Astrocyte (in vitro differentiated cells and primary cell): ENCODE results near the gene NXN. TPM values are rescaled to one million over a fixed set of nuclear protein-coding genes. Genes with fewer than 3 reads are reported as not detected.
"Not testable (repeated sequence)": the region's sequence is repeated elsewhere in the genome, so short reads cannot be mapped to it uniquely, and the experiment has no call there.

Experiments
- DNase-seq: peaks from one replicate; pipeline ENCODE4 v3.0.0-alpha.2; 2010; ENCODE audit warnings: low read depth
- FAIRE-seq: peaks from 2 replicates; lab custom pipeline; 2011; peaks lifted over from hg19 to GRCh38; lab: Jason Lieb, UNC
- H2AFZ ChIP-seq: 2 replicates; pipeline ENCODE4 v1.6.0; 2012; ENCODE audit warnings: low read depth, low read length, inconsistent platforms
- H3K27ac ChIP-seq: 2 replicates; pipeline ENCODE4 v1.5.1; 2011; ENCODE audit warnings: low read depth, low read length, inconsistent platforms
- H3K27me3 ChIP-seq: 2 replicates; pipeline ENCODE4 v1.6.0; 2011; ENCODE audit warnings: low read length, inconsistent platforms; ENCODE audit not compliant: insufficient read depth
- H3K36me3 ChIP-seq: 2 replicates; pipeline ENCODE4 v1.5.1; 2011; ENCODE audit warnings: low read length, inconsistent platforms; ENCODE audit not compliant: insufficient read depth
- H3K4me1 ChIP-seq: 2 replicates; pipeline ENCODE4 v1.5.1; 2011; ENCODE audit warnings: low read length, inconsistent platforms; ENCODE audit not compliant: insufficient read depth
- H3K4me2 ChIP-seq: 2 replicates; pipeline ENCODE4 v1.6.0; 2012; ENCODE audit warnings: low read length, inconsistent platforms
- H3K4me3 ChIP-seq: 2 replicates; pipeline ENCODE4 v1.5.1; 2011; ENCODE audit warnings: low read depth, mild to moderate bottlenecking, low read length, inconsistent platforms; ENCODE audit not compliant: insufficient read depth
- H3K79me2 ChIP-seq: 2 replicates; pipeline ENCODE4 v1.6.0; 2012; ENCODE audit warnings: mild to moderate bottlenecking, low read length, inconsistent platforms; ENCODE audit not compliant: insufficient read depth
- H3K9ac ChIP-seq: 2 replicates; pipeline ENCODE4 v1.6.0; 2012; ENCODE audit warnings: mild to moderate bottlenecking, low read length, inconsistent platforms
- H3K9me3 ChIP-seq: 2 replicates; pipeline ENCODE4 v1.5.1; 2012; ENCODE audit warnings: low read depth, mild to moderate bottlenecking, low read length, inconsistent platforms; ENCODE audit not compliant: insufficient read depth
- H4K20me1 ChIP-seq: 2 replicates; pipeline ENCODE4 v1.6.0; 2012; ENCODE audit warnings: low read length, inconsistent platforms; ENCODE audit not compliant: insufficient read depth
- H3K27ac Mint-ChIP-seq: one replicate; pipeline ENCODE4 v1.8.0; 2021; ENCODE audit warnings: mild to moderate bottlenecking, mixed read lengths; ENCODE audit not compliant: unreplicated experiment
- H3K27me3 Mint-ChIP-seq: one replicate; pipeline ENCODE4 v1.8.0; 2021; ENCODE audit warnings: low read depth, mixed read lengths; ENCODE audit not compliant: unreplicated experiment
- H3K36me3 Mint-ChIP-seq: one replicate; pipeline ENCODE4 v1.8.0; 2021; ENCODE audit warnings: low read depth, mixed read lengths; ENCODE audit not compliant: unreplicated experiment
- H3K4me1 Mint-ChIP-seq: one replicate; pipeline ENCODE4 v1.8.0; 2021; ENCODE audit warnings: low read depth, mixed read lengths; ENCODE audit not compliant: unreplicated experiment
- H3K4me3 Mint-ChIP-seq: one replicate; pipeline ENCODE4 v1.8.0; 2021; ENCODE audit warnings: mild to moderate bottlenecking, moderate library complexity, mixed read lengths; ENCODE audit not compliant: unreplicated experiment
- H3K9me3 Mint-ChIP-seq: one replicate; pipeline ENCODE4 v1.8.0; 2021; ENCODE audit warnings: mild to moderate bottlenecking, mixed read lengths; ENCODE audit not compliant: unreplicated experiment
- EZH2 ChIP-seq: IDR thresholded peaks from 2 replicates; pipeline ENCODE4 v1.6.1; 2012; ENCODE audit warnings: mild to moderate bottlenecking, low read length, inconsistent platforms; ENCODE audit not compliant: insufficient read depth
- total RNA-seq: library from RNA; stranded (reverse); gene quantifications from 2 replicates; pipeline ENCODE4 v1.2.1, GENCODE V29; 2021
- TF ChIP-seq, protein P1 (sequence below): IDR thresholded peaks from 2 replicates; pipeline ENCODE4 v1.5.1; 2011; ENCODE audit warnings: low read depth, mild to moderate bottlenecking, inconsistent platforms, low read length, moderate library complexity; ENCODE audit not compliant: insufficient read depth

The NXN gene
- total RNA-seq, 1 donor from 2014 or later = 104 TPM

DNA sequence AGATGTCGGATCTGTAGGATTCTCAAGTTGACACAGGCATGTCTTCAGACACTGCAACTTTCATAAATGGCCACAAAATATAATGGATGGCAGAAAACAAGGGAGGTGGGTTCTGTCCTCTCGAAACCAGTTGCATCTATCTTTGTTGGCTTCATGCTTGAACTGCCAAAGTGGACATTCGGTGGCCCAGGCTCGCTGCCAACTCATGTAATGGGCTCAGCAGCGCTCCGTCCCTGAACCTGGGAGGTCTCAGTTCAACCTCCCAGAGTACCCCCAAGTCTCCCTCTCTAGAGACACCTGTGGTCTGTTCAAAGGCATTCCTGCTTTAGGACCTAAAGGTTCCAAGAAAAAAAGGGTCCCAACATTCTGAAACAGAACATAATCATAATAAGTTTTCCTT lies 71.9 kb downstream of the NXN start:
- Histone ChIP-seq H3K36me3 (no peaks in the 10 kb centered on the region), H3K79me2 (peaks cover 49% of the 10 kb centered on the region), H4K20me1 (peaks cover 8% of the 10 kb centered on the region)

DNA sequence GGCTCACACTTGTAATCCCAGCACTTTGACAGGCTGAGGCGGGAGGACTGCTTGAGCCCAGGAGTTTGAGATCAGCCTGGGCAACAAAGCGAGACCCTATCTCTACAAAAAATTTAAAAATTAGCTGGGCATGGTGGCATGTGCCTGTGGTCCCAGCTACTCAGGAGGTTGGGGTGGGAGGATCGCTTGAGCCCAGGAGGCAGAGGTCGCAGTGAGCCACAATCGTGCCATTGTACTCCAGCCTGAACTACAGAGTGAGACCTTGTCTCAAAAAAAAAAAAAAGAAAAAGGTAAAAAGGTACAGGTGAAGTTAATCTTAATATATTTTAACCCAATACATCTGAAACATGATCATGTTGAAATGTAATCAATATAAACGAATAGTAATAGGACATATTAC lies 73.9 kb downstream of the NXN start:
- not testable (repeated sequence) for DNase-seq, H3K9ac ChIP-seq, FAIRE-seq, H3K4me3 Mint-ChIP-seq, H3K4me2 ChIP-seq, H3K27ac ChIP-seq, H3K9me3 Mint-ChIP-seq, H2AFZ ChIP-seq, H3K27ac Mint-ChIP-seq, H3K27me3 Mint-ChIP-seq, H3K4me3 ChIP-seq, H3K9me3 ChIP-seq, H3K36me3 ChIP-seq, H3K27me3 ChIP-seq
- Histone ChIP-seq H3K4me1 (peaks cover 30% of the 10 kb centered on the region), H3K79me2 (peaks cover 52% of the 10 kb centered on the region), H4K20me1 (peaks cover 20% of the 10 kb centered on the region)
- Mint-ChIP-seq H3K36me3 (peaks cover 15% of the 10 kb centered on the region), H3K4me1 (peaks cover 44% of the 10 kb centered on the region)

More for the DNA sequence above, 71.9 kb downstream of the NXN start:
- Histone ChIP-seq H3K4me3 (no peak overlapping the region), H3K9me3 (no peaks in the 10 kb centered on the region), H3K4me2 (no peak overlapping the region), H3K27ac (no peak overlapping the region), H2AFZ (no peak overlapping the region), H3K27me3 (no peaks in the 10 kb centered on the region), H3K9ac (no peak overlapping the region), H3K4me1 (peaks cover 33% of the 10 kb centered on the region)
- H3K4me1 Mint-ChIP-seq = peaks cover 39% of the 10 kb centered on the region
- no peak for FAIRE-seq
- DNase-seq = no peak
- H3K9me3 Mint-ChIP-seq = no peaks in the 10 kb centered on the region
- TF ChIP-seq EZH2 = no peak
- TF ChIP-seq, protein P1, sequence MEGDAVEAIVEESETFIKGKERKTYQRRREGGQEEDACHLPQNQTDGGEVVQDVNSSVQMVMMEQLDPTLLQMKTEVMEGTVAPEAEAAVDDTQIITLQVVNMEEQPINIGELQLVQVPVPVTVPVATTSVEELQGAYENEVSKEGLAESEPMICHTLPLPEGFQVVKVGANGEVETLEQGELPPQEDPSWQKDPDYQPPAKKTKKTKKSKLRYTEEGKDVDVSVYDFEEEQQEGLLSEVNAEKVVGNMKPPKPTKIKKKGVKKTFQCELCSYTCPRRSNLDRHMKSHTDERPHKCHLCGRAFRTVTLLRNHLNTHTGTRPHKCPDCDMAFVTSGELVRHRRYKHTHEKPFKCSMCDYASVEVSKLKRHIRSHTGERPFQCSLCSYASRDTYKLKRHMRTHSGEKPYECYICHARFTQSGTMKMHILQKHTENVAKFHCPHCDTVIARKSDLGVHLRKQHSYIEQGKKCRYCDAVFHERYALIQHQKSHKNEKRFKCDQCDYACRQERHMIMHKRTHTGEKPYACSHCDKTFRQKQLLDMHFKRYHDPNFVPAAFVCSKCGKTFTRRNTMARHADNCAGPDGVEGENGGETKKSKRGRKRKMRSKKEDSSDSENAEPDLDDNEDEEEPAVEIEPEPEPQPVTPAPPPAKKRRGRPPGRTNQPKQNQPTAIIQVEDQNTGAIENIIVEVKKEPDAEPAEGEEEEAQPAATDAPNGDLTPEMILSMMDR = no peak
- H3K27me3 Mint-ChIP-seq = no peaks in the 10 kb centered on the region
- no peak overlapping the region for H3K4me3 Mint-ChIP-seq
- peaks cover 10% of the 10 kb centered on the region for H3K36me3 Mint-ChIP-seq
- no peak overlapping the region for H3K27ac Mint-ChIP-seq

DNA sequence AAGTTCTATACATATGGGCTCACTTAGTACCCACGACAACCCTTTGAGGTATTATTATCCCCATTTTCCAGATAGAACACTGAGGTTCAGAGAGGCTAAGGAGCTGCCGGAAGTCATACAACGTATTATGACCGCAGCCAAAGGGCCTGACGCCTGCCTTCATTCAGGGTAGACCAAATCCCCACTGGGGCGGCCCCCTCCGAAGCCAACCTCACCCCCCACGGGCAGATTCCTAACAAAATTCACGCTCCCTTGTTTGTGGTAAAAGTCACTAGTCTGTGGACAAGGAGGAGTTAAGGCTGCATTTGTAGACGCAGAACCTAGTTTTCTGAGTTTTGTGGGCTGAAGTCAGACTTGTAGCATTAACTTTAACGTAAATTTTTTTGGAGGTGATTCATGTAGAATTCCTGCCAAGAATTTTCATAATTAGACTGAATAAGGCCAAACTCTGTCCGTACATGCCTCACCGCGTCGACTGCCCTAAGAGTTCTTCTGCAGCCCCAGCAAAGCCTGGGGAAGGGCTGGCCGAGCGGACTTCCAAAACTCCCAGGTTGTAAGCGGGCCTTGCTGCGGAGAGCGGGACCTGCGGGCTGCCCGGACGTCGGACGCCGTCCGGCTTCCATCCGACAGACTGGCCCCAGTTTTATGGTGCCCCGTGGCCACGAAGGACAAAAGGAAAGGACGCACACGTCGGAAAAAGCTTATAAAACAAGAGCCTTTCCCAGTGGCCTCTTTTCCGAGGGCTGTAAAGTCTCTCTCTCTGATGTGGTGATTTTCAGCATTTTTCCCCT lies 75.7 kb downstream of the NXN start:
- Histone ChIP-seq H3K4me1 (peaks cover 19% of the 10 kb centered on the region), H3K36me3 (no peaks in the 10 kb centered on the region), H4K20me1 (peaks cover 31% of the 10 kb centered on the region), H3K27ac (peak overlapping the region; percentile 54), H3K9me3 (no peaks in the 10 kb centered on the region), H3K9ac (peak overlapping the region; percentile 63), H2AFZ (no peak overlapping the region), H3K4me2 (peak overlapping the region; percentile 47), H3K4me3 (no peak overlapping the region), H3K79me2 (peaks cover 53% of the 10 kb centered on the region), H3K27me3 (no peaks in the 10 kb centered on the region)
- TF ChIP-seq EZH2 = no peak
- TF ChIP-seq, protein P1 = no peak
- Mint-ChIP-seq H3K27ac (peak overlapping the region; percentile 89), H3K4me3 (peak overlapping the region; percentile 3), H3K9me3 (no peaks in the 10 kb centered on the region), H3K27me3 (no peaks in the 10 kb centered on the region), H3K36me3 (peaks cover 14% of the 10 kb centered on the region), H3K4me1 (peaks cover 41% of the 10 kb centered on the region)
- DNase-seq (peak; percentile 96), FAIRE-seq (peak; percentile 83)
